Embryonic facial prominence (tissue), 1 donor: ENCODE results near the gene TNFAIP8L2.
A peak's percentile ranks its signal among the peaks of the same experiment; 100 is the strongest.
"Not testable (repeated sequence)": the region's sequence is repeated elsewhere in the genome, so short reads cannot be mapped to it uniquely, and the experiment has no call there.

Experiments used
- DNase-seq: peaks from one replicate; pipeline ENCODE4 v3.0.0-alpha.2; 2016; ENCODE audit errors: extremely low spot score

Gene TNFAIP8L2

GRCh38 chr1:151146072-151146411 lies 10.4 kb upstream of the TNFAIP8L2 start:
- no peak for DNase-seq

GRCh38 chr1:151146412-151147131 lies 9.9 kb upstream of the TNFAIP8L2 start, which contains the start of gene SEMA6C:
Gene SEMA6C (minus strand): TSS chr1:151146631. CDS start chr1:151142621, 4,010 bp downstream.
- DNase-seq: peak; percentile 76

GRCh38 chr1:151147132-151147503 lies 9.3 kb upstream of the TNFAIP8L2 start:
- DNase-seq: no peak

GRCh38 chr1:151147665-151148064 lies 8.8 kb upstream of the TNFAIP8L2 start:
- no peak for DNase-seq

GRCh38 chr1:151157067-151157531 lies 650 bp downstream of the TNFAIP8L2 start:
- DNase-seq: no peak

GRCh38 chr1:151158326-151158725 lies 1.9 kb downstream of the TNFAIP8L2 start:
- DNase-seq: no peak

GRCh38 chr1:151158751-151159251 lies 2.4 kb downstream of the TNFAIP8L2 start:
- DNase-seq: no peak

GRCh38 chr1:151159373-151159772 lies 2.9 kb downstream of the TNFAIP8L2 start:
- DNase-seq: no peak

GRCh38 chr1:151164732-151165280 lies 8.4 kb downstream of the TNFAIP8L2 start:
- no peak for DNase-seq

GRCh38 chr1:151165281-151165737 lies 8.9 kb downstream of the TNFAIP8L2 start:
- peak; percentile 71 for DNase-seq

GRCh38 chr1:151165738-151166504 lies 9.5 kb downstream of the TNFAIP8L2 start, which contains the start of the genes LYSMD1 and SCNM1:
Gene LYSMD1 (minus strand): TSS chr1:151165902. CDS start chr1:151165258, 644 bp downstream.
Gene SCNM1 (plus strand): TSS chr1:151166144. CDS start chr1:151166153, 9 bp downstream.
- peak; percentile 100 for DNase-seq

- DNase-seq: no peak
Observed at GRCh38 chr1:151166505-151166956, 10.1 kb downstream of the TNFAIP8L2 start.

GRCh38 chr1:151167116-151167515 lies 10.7 kb downstream of the TNFAIP8L2 start:
- no peak for DNase-seq

GRCh38 chr1:151171190-151171589 lies 14.7 kb downstream of the TNFAIP8L2 start:
- no peak for DNase-seq

GRCh38 chr1:151175041-151175741 lies 18.7 kb downstream of the TNFAIP8L2 start:
- DNase-seq: no peak

GRCh38 chr1:151175863-151176262 lies 19.4 kb downstream of the TNFAIP8L2 start, which contains the start of gene TMOD4:
Gene TMOD4 (minus strand): TSS chr1:151175981. CDS start chr1:151174875, 1,106 bp downstream.
- DNase-seq: no peak

GRCh38 chr1:151176514-151177045 lies 20.1 kb downstream of the TNFAIP8L2 start:
- DNase-seq: no peak

GRCh38 chr1:151184211-151184610 lies 27.8 kb downstream of the TNFAIP8L2 start:
- DNase-seq: no peak

- no peak for DNase-seq
Observed at GRCh38 chr1:151187205-151187604, 30.8 kb downstream of the TNFAIP8L2 start.

- DNase-seq: not testable (repeated sequence)
Observed at GRCh38 chr1:151188667-151189066, 32.2 kb downstream of the TNFAIP8L2 start.
